Stimulated activated CD4-positive, alpha-beta T cell treated with anti-CD3 and anti-CD28 coated beads, Interleukin-15, amount 100 ng/mL, for 1 hour (primary cell): Measurements from ENCODE around the gene TWSG1.
A peak's percentile ranks its signal among the peaks of the same experiment; 100 is the strongest.
"Not testable (repeated sequence)": the region's sequence is repeated elsewhere in the genome, so short reads cannot be mapped to it uniquely, and the experiment has no call there.

ENCODE experiments used
- DNase-seq, 2 donors: peaks; one replicate each; pipeline ENCODE4 v3.0.0-alpha.2; 2020; ENCODE audit warnings: low read depth in 1 of 2, low spot score in 1 of 2

The TWSG1 gene

DNA sequence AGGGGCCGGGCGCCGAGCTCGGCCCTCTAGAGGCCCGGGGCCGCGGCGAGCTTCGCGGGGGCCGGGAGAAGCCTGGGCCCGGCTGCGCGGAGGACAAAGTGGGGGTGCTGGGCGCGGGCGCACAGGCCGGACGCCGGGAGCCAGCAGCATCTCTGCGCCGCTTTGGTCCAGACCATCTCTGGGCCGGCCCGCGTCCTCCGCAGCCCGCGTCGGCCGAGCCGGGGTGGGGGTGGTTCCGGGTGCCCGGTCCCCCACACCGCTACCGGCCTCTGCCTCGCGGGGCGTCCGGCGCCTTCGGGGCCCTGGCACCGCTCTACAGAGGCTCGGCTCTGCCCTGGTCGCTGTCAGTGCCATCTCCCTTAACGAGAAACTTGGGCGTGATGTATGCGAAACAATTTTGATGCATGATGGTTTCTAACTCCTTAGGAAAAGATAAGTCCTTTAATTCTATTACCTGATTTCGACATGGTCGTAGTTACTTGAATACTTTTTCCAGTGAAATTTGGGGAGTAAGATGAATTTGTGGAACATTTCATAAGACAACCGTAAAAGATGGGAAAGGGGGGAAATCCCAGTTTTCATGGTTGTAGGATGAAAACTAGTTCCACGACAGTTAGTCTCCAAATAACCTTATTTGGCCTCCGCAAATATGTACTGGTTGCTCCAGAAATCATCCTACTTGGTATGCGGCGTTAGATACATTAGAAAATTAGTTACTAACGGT is 562 bp downstream of the TWSG1 start:
- peak in 1 of 2 donors; percentile 7 for DNase-seq

DNA sequence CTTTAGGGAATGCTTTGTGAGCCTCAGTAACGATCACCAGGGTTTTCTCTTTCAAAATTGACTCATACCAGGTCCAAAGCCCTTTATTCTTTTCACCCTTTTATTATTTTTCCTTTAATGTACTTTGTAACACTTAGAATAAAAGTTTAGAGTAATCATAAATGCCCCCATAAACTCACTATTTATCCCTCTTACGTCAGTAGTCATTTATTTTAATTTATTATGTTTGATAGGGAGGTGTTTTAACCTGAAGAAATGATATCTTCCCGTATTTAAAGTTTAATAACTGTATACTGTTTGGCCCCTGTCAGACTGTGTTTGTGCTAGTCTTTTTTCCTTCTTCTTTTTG is 1.1 kb downstream of the TWSG1 start:
- DNase-seq, result no peak

DNA sequence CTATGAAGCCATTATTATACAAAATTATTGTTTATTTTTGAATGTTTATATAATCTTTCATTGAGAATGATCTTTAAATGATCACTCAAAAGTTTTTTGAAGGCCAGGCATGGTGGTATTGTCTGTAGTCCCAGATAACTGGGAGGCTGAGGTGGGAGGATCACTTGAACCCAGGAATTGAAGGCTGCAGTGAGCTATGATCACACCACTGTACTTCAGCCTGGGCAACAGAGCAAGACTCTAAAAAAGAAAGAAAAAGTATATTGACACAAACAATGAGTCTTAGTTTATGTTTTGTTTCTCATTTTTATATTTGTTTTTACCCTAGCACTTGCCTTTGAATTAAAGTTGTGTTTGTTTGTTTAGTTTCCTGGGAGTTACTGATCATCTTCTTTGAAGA is 2.3 kb downstream of the TWSG1 start:
- no peak for DNase-seq

DNA sequence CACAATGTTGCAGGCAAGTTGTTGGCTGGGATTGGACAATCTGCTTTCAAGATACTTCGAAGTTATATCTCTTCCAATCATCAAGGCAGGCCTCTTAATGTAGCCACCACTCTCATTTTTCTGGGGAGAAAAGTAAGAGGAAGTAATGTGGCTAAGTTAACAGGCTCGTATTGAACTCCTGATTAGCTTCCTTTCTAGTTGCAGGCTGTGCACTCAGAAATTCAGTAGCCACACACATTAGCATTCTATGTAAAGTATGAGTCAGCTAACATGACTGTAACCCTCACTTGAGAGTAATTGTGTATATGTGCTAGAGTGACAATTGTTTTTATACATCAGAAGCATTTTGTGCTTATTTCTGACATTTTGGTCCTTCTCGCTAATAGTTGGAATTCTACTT is 3.3 kb downstream of the TWSG1 start:
- no peak for DNase-seq

DNA sequence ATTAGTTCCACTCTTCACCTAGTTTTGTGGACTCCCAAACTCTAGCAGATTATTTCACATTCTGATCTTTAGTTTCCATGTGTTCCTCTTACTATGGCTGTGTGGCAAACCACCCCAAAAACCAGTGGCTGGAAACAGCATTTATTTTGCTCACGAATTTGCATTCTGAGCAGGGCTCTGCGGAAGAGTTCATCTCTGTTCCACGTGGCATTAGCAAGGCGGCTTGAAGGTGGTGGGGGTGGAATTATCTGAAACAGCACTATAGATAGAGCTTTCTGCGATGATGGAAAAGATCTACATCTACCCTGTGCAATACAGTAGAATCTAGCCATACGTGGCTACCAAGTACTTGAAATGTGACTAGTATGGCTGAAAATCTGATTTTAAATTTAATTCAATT is 5.9 kb downstream of the TWSG1 start:
- no peak for DNase-seq

DNA sequence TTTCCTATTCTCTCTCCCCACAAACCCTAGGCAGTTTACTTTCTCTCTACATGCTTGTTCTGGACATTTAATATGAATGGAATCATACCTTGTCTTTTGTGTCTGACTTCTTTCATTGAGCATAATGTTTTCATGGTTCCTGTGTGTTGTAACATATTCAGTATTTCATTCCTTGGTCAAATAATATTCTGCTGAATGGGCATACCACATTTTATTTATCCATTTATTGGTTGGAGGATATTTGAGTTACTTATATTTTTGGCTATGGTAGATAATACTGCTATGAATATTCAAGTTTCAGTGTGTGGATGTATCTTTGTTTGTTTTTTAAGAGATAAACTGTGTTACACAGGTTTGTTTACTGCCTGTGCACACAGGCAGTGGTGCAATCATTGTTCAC is 9.0 kb downstream of the TWSG1 start:
- DNase-seq, result no peak

DNA sequence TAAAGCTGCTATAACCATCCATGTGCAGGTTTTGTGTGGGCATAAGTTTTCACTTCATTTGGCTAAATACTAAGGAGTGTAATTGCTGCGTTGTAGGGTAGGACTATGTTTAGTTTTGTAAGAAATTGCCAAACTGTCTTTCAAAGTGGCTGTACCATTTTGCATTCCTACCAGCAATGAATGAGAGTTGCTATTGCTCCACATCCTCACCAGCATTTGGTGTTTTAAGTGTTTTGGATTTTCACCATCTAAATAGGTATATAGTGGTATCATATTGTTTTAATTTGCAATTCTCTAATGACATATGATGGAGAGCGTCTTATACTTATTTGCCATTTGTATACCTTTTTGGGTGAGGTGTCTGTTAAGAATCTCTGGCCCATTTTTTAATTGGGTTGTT is 12.2 kb downstream of the TWSG1 start:
- no peak for DNase-seq

DNA sequence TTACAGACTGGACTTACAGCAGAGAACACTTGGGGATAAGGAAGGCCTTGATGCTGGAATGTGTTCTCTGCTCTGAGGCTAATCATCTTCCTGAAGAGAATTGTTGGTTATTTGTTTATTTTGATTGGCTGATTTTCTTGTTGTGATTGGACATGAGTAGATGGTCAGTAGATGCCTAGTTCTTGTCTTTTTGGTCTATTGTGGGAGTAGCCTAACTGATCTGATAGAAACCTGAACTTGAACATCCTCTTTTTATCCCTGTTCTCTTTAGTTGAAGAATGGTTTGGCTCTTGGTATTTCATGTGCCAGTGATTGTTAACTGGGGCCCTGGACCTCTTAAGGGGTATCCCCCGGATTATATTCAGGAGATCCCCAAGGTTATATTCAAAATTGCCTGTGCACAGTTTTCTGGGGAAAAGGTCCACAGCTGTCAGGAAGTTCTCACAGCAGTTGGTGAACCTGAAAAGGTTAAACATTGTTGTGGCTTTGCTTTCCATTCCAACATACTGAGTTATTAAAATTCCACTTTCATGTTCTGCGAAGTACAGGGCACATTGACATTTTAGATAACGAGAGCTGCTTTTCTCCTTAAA is 13.6 kb downstream of the TWSG1 start:
- DNase-seq, result no peak

DNA sequence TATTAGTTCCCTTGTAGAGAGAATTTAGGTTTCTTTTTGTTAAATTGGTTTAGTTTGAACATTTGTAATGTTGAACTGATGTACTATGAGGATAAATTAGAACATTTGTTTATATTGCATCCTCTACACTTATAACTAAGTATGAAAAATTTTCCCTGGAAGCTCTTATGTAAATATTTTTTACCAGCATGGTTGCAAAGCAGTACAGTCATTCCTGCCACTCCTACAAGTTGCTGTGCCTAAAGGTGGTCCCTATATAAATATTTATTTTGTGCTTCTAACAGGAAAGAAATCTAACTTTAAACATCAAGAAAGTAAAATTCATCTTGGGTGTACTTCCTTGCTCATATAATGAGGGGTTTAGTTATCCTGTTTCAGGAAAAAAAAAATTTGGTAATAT is 14.2 kb downstream of the TWSG1 start:
- DNase-seq, result no peak

DNA sequence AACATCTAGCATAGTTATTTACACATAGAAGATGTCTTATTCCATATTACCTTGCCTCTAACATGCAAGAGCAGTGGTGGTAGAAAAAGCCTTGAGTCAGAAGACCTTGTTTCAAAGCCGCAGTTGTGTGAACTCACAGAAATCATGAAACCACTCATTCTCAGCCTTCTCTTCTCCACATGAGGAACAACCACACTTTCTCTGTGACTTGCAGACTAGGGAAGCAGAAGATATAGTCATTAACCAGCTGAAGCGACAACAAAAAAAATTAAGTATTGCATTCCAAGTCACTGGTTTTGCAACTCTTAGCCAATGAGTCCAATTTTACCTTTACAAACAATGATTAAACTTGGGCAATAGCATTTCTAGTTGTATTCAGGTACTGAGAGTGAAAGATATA is 19.0 kb downstream of the TWSG1 start:
- DNase-seq, result no peak

DNA sequence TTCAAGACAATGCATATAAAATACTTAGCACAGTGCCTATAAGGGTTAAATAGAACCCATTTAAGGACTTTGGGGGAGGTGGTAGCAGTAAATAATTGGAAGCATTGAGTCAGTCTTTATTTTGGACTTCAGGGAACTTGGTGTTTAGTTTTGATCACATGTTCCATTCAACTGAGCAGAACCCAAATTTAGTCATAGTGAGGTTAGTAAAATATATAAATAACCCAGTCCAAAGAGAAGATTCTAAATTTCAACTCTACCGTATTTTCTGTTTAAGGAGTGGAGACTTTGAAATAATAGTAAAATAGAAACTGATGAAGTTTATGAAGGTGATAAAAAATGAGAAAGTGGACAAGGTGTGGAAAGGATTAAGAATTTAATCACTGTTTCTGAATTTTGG is 19.7 kb downstream of the TWSG1 start:
- no peak for DNase-seq

DNA sequence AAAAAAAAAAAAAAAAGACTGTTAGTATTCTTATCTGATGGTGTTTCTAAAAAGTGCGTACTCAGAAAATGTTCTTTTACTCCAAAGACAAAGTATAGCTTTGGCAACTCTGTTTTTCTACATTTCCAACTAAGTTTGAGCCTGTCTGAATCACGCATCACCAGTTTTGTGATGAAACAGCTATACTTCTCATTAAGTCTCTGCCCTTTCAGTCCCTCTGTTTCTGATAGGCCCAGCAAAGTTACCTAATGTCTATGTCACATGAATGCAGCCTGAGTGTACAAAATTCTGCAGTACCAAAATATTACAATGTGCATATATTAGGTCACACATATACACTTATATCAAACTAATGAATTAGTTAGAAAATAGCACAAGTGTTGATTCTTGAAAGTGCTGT is 22.4 kb downstream of the TWSG1 start:
- no peak for DNase-seq

DNA sequence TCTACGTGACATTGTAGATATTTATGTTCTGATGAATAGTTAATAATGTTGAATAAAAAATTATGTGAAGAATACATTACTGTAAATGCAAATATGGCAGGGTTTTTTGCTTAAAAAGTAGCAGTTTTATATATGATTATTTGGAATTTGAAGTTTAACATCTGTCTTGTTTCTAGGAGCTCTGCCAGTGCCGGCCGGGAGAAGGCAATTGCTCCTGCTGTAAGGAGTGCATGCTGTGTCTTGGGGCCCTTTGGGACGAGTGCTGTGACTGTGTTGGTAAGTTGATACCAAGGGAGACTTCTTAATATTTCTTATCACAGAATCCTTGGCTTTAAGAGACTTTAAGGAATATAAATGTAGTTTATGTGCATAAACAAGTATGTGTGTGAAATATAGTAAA is 25.2 kb downstream of the TWSG1 start:
- no peak for DNase-seq

DNA sequence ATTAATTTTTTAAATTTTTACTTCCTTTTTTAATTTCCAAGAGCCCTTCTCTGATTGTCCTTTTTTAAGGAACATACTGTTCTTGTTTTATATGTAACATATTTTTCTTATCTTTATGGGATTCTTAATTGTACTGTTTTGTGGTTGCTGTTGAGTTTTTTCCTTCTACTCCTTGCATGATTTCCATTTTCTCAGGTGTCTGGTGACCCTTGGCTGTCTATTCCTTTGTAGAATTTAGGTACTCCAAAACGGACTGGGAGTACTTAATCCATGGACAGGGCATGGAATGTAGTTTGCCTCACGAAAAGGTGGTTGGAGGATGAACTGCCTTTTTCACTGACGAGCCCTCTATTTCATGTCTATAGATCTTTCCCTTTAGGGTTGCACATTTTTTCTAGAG is 26.6 kb downstream of the TWSG1 start:
- no peak for DNase-seq

DNA sequence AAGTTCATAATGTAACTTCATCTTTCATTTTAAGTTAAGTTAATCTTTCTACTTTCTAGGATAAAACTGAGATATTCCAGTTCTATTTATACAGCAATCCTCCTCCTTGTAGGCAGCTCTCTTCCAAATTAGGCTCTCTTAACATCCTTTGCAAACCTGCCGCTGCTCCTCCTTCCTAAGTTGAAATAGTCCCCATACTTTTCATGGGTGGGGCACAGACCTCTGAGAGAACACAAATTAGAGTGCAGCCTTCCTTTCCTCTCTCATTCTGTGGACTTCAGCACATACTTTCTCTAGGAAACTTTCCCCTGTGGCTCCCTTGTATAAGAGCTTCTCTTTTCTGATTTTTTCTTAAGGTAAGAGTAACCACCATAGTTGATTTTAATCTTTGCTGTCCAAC is 28.3 kb downstream of the TWSG1 start:
- no peak for DNase-seq

DNA sequence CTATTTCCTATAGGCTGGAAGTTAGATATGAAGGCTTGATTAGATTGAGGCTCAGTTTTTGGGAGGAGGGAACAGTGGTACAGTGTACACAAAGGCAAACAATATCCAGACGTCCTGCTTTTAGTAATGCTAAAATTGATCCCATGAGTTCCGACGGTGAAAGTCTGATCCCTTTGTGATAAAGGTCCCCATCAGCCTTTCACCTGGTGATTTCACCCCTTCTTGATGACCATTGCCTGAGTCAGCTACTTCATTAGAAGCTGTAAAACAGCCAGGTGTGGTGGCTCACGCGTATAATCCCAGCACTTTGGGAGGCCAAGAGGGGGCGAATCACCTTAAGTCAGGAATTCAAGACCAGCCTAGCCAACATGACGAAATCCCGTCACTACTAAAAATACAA is 29.7 kb downstream of the TWSG1 start:
- no peak for DNase-seq

DNA sequence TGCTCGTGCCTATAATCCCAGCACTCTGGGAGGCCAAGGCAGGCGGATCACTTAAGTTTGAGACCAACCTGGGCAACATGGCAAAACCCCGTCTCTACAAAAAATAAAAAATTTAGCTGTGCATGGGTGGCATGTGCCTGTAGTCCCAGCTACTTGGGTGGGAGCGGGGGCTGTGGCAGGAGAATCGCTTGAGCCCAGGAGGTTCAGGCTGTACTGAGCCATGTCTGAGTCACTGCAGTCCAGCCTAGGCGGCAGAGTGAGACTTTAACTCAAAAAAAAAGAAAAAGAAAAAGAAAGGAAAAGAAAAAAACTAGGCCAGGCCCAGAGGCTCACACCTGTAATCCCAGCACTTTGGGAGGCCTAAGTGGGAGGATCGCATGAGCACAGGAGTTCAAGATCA is 30.8 kb downstream of the TWSG1 start:
- DNase-seq, result no peak

DNA sequence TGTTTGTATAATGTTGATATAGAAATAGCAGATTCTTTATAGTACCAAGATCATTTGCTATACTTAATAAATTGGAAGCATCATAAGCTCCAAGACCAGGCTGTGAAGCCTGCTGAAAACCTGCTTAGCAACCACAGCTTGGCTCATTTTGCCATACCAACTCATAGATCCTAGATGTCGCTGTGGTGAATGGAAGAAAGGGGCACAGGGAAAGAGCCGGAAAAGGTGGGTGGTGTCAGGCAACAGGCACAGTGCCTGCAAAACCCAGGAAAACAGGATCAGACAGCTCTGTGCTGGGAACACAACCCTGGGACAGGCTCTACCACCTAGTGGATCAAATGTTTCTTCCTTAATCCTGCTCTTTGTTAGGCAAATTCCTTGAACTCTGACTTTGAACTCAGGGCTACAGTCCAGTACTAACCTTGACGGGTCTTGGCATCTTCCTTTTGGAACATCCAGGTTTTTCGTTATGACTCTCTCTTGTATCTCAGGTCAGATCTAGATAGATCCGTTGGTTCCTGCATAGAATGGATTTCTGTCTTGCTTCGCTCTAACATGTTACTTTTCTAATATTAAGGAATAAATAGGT is 31.6 kb downstream of the TWSG1 start:
- no peak for DNase-seq

DNA sequence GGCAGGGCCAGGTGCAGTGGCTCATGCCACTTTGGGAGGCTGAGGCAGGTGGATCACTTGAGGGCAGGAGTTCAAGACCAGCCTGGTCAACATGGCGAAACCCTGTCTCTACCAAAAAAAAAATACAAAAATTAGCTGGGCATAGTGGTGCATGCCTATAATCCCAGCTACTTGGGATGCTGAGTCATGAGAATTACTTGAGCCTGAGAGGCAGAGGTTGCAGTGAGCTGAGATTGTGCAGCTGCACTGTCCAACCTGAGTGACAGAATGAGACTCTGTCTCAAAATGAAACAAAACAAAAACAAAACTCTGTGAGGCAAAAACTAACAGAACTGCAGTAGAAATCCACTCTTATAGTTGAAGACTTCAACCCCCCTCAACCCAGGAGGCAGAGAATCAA is 38.7 kb downstream of the TWSG1 start:
- DNase-seq, result not testable (repeated sequence)

DNA sequence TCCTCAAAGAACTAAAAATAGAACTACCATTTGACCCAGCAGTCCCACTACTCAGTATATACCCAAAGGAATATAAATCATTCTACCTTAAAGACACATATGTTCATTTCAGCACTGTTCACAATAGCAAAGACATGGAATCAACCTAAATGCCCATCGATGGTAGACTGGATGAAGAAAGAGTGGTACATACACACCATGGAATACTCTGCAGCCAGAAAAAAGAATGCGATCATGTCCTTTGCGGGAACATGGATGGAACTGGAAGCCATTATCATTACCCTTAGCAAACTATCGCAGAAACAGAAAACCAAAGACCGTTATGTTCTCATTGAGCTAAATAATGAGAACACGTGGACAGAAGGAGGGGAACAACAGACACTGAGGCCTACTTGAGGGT is 44.5 kb downstream of the TWSG1 start:
- DNase-seq, result no peak

DNA sequence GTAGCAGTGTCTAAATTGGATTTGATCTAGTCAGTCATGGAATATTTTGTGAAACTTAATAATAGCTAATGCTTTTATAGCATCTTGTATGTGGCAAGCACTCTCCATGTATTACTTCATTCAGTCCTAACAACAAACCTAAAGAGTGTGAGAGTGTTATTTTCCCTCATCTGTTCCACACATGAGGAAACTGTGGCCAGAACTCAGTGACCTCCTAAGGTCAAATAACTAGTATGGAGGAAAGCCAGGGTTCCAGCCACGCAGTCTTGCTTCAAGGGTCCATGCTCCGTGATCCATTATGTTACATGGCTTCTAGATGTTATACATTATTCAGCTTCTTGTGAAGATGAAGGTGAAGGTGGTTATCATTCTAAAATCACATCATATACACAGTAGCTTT is 45.5 kb downstream of the TWSG1 start:
- no peak for DNase-seq

DNA sequence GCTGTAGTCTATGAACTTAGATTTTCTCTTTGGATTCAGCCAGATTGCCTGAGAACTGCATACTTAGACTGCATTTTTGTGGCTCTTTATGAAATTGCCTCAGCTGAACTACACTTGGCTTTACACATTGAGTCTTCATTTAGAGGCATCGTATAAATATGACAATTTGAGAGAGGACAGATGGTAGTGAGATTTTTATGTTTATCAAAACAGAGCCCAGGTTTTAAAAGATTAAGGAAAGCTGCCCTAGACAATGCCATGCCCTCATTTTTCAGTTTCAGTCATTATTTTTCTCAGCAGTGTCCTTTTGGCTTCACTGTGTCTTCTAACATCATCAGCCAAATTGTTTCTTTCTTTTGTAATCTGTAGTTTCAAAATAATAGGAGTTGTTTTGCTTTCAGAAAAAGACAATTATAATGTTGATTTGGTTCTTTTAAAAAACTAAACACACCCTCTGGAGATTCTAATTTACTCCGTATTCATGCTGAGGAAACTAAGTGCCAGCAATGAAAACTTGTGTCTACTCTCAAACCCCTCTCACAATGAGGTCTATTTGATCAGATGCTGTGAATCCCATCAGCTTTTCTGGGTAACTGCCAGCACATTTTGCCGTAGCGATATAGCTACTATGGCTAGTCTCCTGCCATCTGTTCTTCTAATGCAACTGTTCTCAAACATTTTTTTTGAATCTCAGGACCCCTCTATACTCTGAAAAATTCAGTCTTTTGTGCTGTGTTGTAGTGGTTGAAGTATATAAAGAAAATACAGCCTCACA is 46.2 kb downstream of the TWSG1 start:
- no peak for DNase-seq
